ENCODE measurements around the gene TMBIM1. TPM values are rescaled to one million over a fixed set of nuclear protein-coding genes. Genes with fewer than 3 reads are reported as not detected.

Gene TMBIM1
- polyA plus RNA-seq, 1 experiment = 91.4 TPM

- CTCF ChIA-PET = interaction anchor here (0.6 to 1.5 kb wide), 7 partner anchors 13 to 1570 kb away, joined by 3 to 7 read pairs (median 3); partner anchors contain the start of genes AAMP and PNKD
- POLR2A ChIA-PET = interaction anchor here (0.5 to 1.4 kb wide), 3 partner anchors 10 to 28 kb away, joined by 3 to 8 read pairs (median 3); partner anchors contain the start of genes AAMP and PNKD
- TF ChIP-seq CTCF (IDR thresholded peaks at IDR 0.05; ENCODE audit: low read depth, low read length) = peak; percentile 62
- no peaks in the 10 kb centered on the region for H3K27me3 ChIP-seq (ENCODE audit: control insufficient read depth, insufficient read depth, low read length)
- no peaks in the 10 kb centered on the region for H3K9me3 ChIP-seq (ENCODE audit: control insufficient read depth, insufficient read depth, low read length)
- no peak for DNase-seq (ENCODE audit: low read depth, low spot score)
- H3K4me3 ChIP-seq (ENCODE audit: low read depth, low read length) = no peak overlapping the region
- no peak overlapping the region for H3K27ac ChIP-seq (ENCODE audit: low read depth, low read length)
These were observed 34.8 kb downstream of the TMBIM1 start for GRCh38 chr2:218257390-218257981.

- no peak for TF ChIP-seq CTCF (IDR thresholded peaks at IDR 0.05; ENCODE audit: low read depth, low read length)
- no peaks in the 10 kb centered on the region for H3K9me3 ChIP-seq (ENCODE audit: control insufficient read depth, insufficient read depth, low read length)
- ChIA-PET CTCF (interaction anchor here (0.6 to 1.5 kb wide), 8 partner anchors 13 to 1570 kb away, joined by 3 to 7 read pairs (median 3); partner anchors contain the start of genes AAMP and PNKD), POLR2A (interaction anchor here (0.5 to 1.9 kb wide), 3 partner anchors 9 to 14 kb away, joined by 3 to 8 read pairs (median 3); partner anchors contain the start of genes AAMP and PNKD)
- no peak for DNase-seq (ENCODE audit: low read depth, low spot score)
- no peak overlapping the region for H3K27ac ChIP-seq (ENCODE audit: low read depth, low read length)
- H3K4me3 ChIP-seq (ENCODE audit: low read depth, low read length) = no peak overlapping the region
- H3K27me3 ChIP-seq (ENCODE audit: control insufficient read depth, insufficient read depth, low read length) = no peaks in the 10 kb centered on the region
These were observed 35.5 kb downstream of the TMBIM1 start for GRCh38 chr2:218256612-218257350.

- Histone ChIP-seq H3K4me3 (ENCODE audit: low read depth, low read length) (no peak overlapping the region), H3K9me3 (ENCODE audit: control insufficient read depth, insufficient read depth, low read length) (no peaks in the 10 kb centered on the region), H3K27me3 (ENCODE audit: control insufficient read depth, insufficient read depth, low read length) (no peaks in the 10 kb centered on the region), H3K27ac (ENCODE audit: low read depth, low read length) (no peak overlapping the region)
- ChIA-PET CTCF (interaction anchor here (1.1 to 1.5 kb wide), 2 partner anchors 11 to 467 kb away, joined by 3 read pairs; no protein-coding TSS in a partner anchor), POLR2A (interaction anchor here (0.6 to 1.9 kb wide), 2 partner anchors 10 to 101 kb away, joined by 8 to 12 read pairs; no protein-coding TSS in a partner anchor)
- peak; percentile 20 for DNase-seq (ENCODE audit: low read depth, low spot score)
- TF ChIP-seq CTCF (IDR thresholded peaks at IDR 0.05; ENCODE audit: low read depth, low read length) = no peak
These were observed 36.9 kb downstream of the TMBIM1 start for GRCh38 chr2:218255446-218255845.

- DNase-seq (ENCODE audit: low read depth, low spot score) = no peak
- Histone ChIP-seq H3K27me3 (ENCODE audit: control insufficient read depth, insufficient read depth, low read length) (no peaks in the 10 kb centered on the region), H3K4me3 (ENCODE audit: low read depth, low read length) (no peak overlapping the region), H3K9me3 (ENCODE audit: control insufficient read depth, insufficient read depth, low read length) (no peaks in the 10 kb centered on the region), H3K27ac (ENCODE audit: low read depth, low read length) (no peak overlapping the region)
- POLR2A ChIA-PET = interaction anchor here (0.7 to 1.2 kb wide), 2 partner anchors 16 to 24 kb away, joined by 3 to 4 read pairs; no protein-coding TSS in a partner anchor
- CTCF ChIA-PET = interaction anchor here (0.7 to 1.2 kb wide), 2 partner anchors 18 to 22 kb away, joined by 3 to 4 read pairs; no protein-coding TSS in a partner anchor
- no peak for TF ChIP-seq CTCF (IDR thresholded peaks at IDR 0.05; ENCODE audit: low read depth, low read length)
These were observed 39.1 kb downstream of the TMBIM1 start for GRCh38 chr2:218253232-218253625.
